Subcutaneous abdominal adipose tissue (tissue), 5 donors: ENCODE data around the gene NBEAL2.

Experiments
- H3K27ac ChIP-seq: one replicate; pipeline ENCODE4 v1.7.0; 2013; ENCODE audit warnings: low read depth, mild to moderate bottlenecking, inconsistent platforms, low read length, moderate library complexity
- H3K27me3 ChIP-seq, 5 donors: one replicate each; pipeline ENCODE4 v1.7.0; 2013; ENCODE audit warnings: low read length in 5 of 5, inconsistent platforms in 1 of 5; ENCODE audit not compliant: control insufficient read depth in 5 of 5, insufficient read depth in 4 of 5
- H3K36me3 ChIP-seq, 5 donors: one replicate each; pipeline ENCODE4 v1.7.0; 2013; ENCODE audit warnings: low read length in 5 of 5; ENCODE audit not compliant: control insufficient read depth in 5 of 5, insufficient read depth in 5 of 5
- H3K4me1 ChIP-seq, 5 donors: one replicate each; pipeline ENCODE4 v1.7.0; 2013; ENCODE audit warnings: low read length in 5 of 5, mild to moderate bottlenecking in 3 of 5, moderate library complexity in 1 of 5; ENCODE audit not compliant: control insufficient read depth in 5 of 5, insufficient read depth in 5 of 5
- H3K4me3 ChIP-seq, 5 donors: one replicate each; pipeline ENCODE4 v1.7.0; 2013; ENCODE audit warnings: low read length in 5 of 5, low read depth in 1 of 5
- H3K9ac ChIP-seq, 5 donors: one replicate each; pipeline ENCODE4 v1.7.0; 2013; ENCODE audit warnings: low read length in 5 of 5, mild to moderate bottlenecking in 4 of 5, moderate library complexity in 3 of 5
- H3K9me3 ChIP-seq, 5 donors: one replicate each; pipeline ENCODE4 v1.7.0; 2013; ENCODE audit warnings: low read length in 5 of 5; ENCODE audit not compliant: control insufficient read depth in 5 of 5
- donor health status: healthy.
- donor health status: healthy.
- donor health status: healthy.
- donor health status: healthy.
- donor health status: healthy.

The NBEAL2 gene

DNA sequence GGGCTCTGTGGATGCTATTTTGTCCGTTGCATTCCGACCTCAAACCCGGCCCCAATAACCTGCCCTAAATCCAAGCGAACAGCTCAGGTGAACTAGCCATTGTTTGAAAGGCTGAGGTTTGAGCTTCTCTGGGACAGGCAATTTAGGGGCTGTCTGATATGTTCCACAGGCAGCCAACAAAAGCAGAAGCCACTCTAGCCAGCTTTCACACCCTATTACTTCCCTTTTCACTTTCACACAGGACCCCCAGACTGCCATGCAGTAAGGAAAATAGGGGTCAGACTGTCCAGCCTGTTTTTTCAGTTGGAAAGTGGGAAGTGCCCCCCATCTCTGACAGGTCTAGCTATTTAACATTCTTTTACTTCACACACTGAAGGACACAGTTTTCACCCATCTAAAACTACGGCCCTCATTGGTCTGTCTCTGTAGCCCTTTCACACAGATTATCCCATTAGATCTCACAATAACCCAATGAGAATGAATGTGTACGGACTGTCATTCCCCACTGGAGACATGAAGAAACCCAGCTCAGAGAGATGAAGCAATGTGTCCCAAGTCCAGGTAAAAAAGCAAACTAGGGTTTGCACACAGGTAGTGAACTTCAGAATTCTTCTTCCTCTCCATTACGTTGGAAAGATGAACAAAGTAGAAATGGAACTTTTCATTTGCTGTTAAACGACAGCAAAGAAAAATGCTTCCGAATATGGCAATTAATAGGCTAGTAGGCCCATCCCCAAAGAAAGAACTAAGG lies 4.9 kb upstream of the NBEAL2 start:
- H3K9ac ChIP-seq: peak overlapping the region in 2 of 5 donors; percentile 4 to 31
- H3K9me3 ChIP-seq: no peaks in the 10 kb centered on the region
- H3K27me3 ChIP-seq: no peaks in the 10 kb centered on the region
- H3K4me3 ChIP-seq: peak overlapping the region in 1 of 5 donors; percentile 21
- H3K27ac ChIP-seq: peak overlapping the region; percentile 26
- peaks cover 21 to 69% (median 55%) of the 10 kb centered on the region in 5 donors for H3K4me1 ChIP-seq
- H3K36me3 ChIP-seq: peaks cover 0 to 5% (median 0%) of the 10 kb centered on the region in 5 donors

DNA sequence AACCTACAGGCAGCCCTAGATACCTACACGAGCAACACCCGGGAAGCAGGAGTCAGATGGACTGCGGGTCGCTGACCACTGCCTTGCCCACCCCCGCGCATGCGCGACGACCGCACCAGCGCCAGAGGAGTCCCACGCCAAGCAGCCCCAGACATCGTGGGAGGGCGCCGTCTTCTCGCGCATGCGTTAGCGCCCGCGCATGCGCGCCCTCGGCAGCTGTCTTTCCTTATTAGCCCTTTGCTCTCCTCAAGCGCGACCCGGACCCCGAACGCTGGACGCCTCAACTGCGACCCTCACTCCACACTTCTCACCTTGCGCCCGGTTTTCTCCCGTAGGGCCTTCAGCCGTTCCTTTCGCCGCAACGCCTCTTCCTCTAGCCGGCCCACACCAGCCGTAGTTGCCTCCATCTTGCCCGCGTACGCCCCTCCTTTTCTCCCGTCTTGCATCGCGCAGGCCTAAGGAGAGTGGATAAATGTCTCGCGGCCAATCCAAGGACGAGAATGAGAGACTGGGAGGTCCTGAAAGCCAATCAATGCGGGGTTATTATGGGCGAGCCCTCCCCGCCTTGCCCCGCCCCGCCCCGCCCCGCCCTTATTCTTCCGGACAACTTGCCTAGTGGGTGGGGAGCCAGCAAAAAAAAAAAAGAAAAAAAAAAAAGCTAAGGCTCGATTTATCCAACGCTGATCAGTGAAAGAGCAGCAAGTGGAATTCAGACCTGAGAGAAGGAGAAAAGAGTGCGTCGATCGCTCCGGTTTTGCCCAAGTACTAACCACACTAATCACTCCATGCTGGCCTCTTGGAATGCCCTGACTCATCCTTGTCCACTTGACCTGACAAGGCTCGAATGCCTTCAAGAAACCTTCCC lies 2.9 kb upstream of the NBEAL2 start, which contains the start of gene CCDC12:
Gene CCDC12, minus strand, starts transcription at position 420 of the 865 bp plus-strand sequence. Its CDS starts 13 bp downstream, at position 407.
- H3K36me3 ChIP-seq: peaks cover 0 to 3% (median 0%) of the 10 kb centered on the region in 5 donors
- H3K9ac ChIP-seq: peak within 1 kb of the TSS; percentile 56 to 96 (median 89)
- no peaks in the 10 kb centered on the region for H3K9me3 ChIP-seq
- peak within 1 kb of the TSS; percentile 92 for H3K27ac ChIP-seq
- peak within 1 kb of the TSS; percentile 79 to 98 (median 96) for H3K4me3 ChIP-seq
- no peaks in the 10 kb centered on the region for H3K27me3 ChIP-seq
- H3K4me1 ChIP-seq: peaks cover 11 to 67% (median 50%) of the 10 kb centered on the region in 5 donors

DNA sequence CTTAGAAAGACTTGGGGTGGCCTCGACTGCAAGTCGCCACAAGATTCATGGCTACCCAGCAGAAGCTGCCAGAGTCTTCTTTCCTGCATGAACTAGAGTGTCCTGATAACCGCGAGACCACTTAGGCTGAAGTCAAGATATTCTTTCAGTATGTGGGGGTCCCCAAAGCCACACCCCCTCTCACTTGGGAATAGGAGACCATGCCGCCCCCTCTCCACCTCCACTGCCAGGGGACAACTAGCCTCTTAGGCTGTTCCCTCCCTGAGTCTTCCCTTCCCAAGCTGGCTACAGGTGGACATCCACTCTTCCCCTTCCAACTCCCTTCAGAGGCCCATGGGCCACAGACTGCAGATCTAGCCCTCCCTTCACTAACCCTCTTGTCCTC lies 1.7 kb upstream of the NBEAL2 start:
- H3K36me3 ChIP-seq: no peaks in the 10 kb centered on the region
- no peak overlapping the region for H3K4me3 ChIP-seq
- H3K9me3 ChIP-seq: no peaks in the 10 kb centered on the region
- H3K9ac ChIP-seq: no peak overlapping the region
- no peaks in the 10 kb centered on the region for H3K27me3 ChIP-seq
- H3K27ac ChIP-seq: peak overlapping the region; percentile 46
- H3K4me1 ChIP-seq: peaks cover 12 to 71% (median 55%) of the 10 kb centered on the region in 5 donors

DNA sequence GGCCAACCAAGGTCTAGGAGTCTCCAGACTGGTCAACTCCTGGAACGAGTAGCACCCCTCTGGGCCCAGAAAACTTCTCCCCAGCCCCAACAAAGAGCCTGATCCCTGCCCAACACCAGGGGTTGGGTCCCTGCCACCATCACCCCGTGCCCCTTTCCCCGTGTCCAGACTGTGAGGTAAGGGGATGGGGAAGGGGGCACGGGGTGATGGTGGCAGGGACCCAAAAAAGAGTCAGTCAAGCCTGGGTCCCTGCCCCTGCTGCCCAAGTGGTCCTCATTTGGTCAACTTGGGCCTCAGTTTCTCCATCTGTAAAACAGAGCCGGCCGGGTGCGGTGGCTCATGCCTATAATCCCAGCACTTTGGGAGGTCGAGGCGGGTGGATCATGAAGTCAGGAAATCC lies 1.1 kb upstream of the NBEAL2 start:
- Histone ChIP-seq H3K4me1 (peaks cover 12 to 71% (median 55%) of the 10 kb centered on the region in 5 donors), H3K36me3 (no peaks in the 10 kb centered on the region), H3K27ac (peak overlapping the region; percentile 86), H3K4me3 (no peak overlapping the region), H3K27me3 (no peaks in the 10 kb centered on the region), H3K9me3 (no peaks in the 10 kb centered on the region), H3K9ac (no peak overlapping the region)

DNA sequence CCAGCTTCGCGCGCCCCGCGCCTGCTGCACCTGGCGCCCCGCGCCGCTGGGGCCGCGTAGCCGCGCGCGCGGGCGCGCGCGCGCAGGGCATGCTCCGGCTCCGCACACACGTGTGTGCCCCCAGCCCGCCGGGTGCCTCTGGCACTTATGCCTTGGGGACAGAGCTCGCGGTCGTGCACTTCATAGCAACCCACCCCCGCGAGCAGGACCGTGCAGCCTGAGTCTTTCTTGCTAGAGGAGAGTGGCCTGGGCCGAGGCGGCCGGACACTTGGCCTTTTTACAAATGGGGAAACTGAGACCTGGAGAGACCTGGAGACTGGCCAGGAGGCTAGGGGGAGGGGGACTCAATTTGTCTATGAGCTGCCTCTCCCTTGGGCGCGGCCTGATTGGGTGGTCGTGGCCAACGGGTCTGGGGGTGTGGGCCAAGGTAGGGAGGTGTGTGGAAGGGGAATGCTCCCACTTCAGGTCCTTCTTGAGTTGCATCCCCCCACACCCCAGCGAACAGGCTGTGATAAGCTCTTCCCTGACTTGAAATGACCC lies 562 bp downstream of the NBEAL2 start:
- Histone ChIP-seq H3K4me1 (peaks cover 5 to 58% (median 41%) of the 10 kb centered on the region in 5 donors), H3K4me3 (peak overlapping the region; percentile 48 to 85 (median 79)), H3K27me3 (no peaks in the 10 kb centered on the region), H3K9ac (peak overlapping the region in 4 of 5 donors; percentile 34 to 83 (median 64)), H3K9me3 (no peaks in the 10 kb centered on the region), H3K36me3 (peaks cover 0 to 3% (median 0%) of the 10 kb centered on the region in 5 donors), H3K27ac (no peak overlapping the region)

DNA sequence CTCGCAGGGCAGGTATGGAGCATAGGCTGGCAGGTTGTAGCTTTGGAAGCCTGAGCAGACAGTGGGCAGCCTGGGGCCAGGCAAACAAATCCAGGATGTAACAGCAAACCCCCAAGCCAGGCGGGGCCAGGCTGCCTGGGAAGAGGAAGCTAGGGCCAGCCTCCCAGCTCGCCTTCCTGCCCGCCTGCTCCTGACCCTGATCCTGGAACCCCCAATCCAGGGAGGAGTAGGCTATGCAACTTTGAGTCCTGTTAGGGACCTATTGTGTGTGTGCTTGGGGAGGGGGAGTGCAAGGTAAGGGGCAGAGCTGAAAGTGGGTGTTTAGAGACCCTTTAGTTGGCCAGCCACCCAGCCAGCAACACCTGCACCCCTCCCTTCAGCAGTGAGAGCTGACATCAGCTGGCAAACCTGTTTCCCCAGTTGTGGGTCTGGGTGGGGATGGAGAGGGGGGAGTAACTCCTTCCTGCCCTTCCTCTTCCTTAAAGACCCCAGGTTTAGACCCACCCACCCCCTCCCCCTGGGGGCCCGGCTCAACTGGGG lies 2.5 kb downstream of the NBEAL2 start:
- peaks cover 0 to 3% (median 0%) of the 10 kb centered on the region in 5 donors for H3K36me3 ChIP-seq
- no peaks in the 10 kb centered on the region for H3K27me3 ChIP-seq
- no peak overlapping the region for H3K27ac ChIP-seq
- peak overlapping the region in 2 of 5 donors; percentile 21 to 72 for H3K9ac ChIP-seq
- peaks cover 8 to 61% (median 41%) of the 10 kb centered on the region in 5 donors for H3K4me1 ChIP-seq
- H3K4me3 ChIP-seq: peak overlapping the region in 3 of 5 donors; percentile 41 to 59 (median 51)
- no peaks in the 10 kb centered on the region for H3K9me3 ChIP-seq

DNA sequence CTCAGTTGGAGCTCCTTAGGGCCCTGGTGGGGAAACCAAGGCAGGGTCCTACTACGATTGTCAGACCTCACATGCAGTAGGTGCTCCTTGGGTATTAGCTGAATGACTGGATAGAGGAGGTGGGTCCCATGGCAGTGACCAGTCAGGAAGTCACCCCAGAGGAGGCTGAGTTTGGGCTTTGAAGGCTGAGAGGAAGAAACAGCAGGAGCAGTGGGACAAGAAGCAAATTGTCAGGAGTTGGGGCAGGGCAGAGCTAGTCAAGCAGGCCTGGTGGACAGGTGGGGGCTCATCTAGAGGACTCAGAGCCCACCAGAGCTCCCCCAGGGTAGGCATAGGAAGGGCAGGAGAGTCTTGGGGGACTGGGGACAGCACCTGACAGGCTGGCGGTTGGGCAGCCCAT lies 3.1 kb downstream of the NBEAL2 start:
- peak overlapping the region in 1 of 5 donors; percentile 13 for H3K9ac ChIP-seq
- peaks cover 8 to 61% (median 43%) of the 10 kb centered on the region in 5 donors for H3K4me1 ChIP-seq
- no peak overlapping the region for H3K27ac ChIP-seq
- H3K36me3 ChIP-seq: peaks cover 0 to 3% (median 0%) of the 10 kb centered on the region in 5 donors
- no peaks in the 10 kb centered on the region for H3K9me3 ChIP-seq
- no peak overlapping the region for H3K4me3 ChIP-seq
- H3K27me3 ChIP-seq: no peaks in the 10 kb centered on the region

DNA sequence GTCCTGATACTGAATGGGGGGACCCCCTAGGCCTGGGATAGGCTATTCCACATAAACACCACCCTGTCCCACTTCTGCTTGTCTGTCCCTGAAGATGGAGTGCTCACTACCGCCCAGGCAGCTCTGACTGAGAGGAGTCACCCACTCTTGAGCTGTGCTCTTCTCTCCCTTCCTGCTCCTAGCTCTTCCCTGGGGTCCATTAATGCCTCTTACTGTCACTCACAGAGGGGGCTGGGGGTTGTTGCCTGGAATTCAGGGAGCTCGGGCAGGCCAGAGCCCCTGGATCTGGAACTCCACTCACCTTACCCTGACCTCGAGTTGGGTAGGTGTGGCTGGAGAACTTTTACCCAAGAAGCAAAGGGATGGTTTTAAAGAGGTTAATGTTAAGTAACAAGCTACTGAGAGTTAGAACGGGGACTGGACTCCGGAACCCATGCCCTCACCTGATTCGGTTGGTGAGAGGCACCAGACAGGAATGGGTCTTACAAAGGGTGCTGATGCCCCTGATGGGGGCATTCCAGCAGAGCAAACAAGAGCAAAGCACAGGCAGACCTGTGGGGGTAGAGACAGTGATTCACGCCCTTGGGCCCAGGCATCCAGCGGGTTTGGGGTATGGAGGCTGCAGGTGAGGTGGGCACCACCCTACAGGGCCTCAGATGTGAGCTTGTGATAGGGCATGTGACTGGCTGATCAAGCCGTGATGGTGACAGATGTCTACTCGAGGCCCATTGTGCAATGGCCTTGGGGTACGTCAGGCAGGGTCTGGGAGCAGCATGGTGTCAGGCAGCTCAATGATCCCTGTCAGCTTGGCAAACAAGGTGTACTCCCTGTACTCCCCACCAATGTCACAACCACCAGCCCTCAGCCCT lies 5.4 kb downstream of the NBEAL2 start:
- peaks cover 7 to 69% (median 43%) of the 10 kb centered on the region in 5 donors for H3K4me1 ChIP-seq
- H3K27ac ChIP-seq: no peak overlapping the region
- no peaks in the 10 kb centered on the region for H3K9me3 ChIP-seq
- no peaks in the 10 kb centered on the region for H3K27me3 ChIP-seq
- H3K9ac ChIP-seq: no peak overlapping the region
- H3K4me3 ChIP-seq: no peak overlapping the region
- peaks cover 0 to 13% (median 9%) of the 10 kb centered on the region in 5 donors for H3K36me3 ChIP-seq

DNA sequence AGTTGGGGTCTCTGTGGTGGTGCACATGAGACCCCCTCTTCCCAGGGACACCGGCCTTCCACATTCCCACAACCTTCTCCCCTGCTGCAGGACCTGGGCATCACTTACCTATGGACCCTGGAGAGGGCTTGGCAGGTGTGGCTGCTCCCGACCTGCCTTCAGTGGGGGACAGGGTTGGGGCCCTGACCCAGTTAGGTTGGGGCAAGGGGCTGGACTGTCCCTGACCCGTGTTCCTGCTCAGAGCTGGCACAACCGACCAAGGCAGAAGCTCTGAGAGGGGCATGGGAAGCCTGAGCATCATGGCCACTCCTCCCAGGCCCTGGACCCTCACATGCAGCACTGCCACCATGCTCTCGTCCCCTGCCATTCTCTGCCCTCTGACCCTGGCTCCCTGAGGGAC lies 6.1 kb downstream of the NBEAL2 start:
- Histone ChIP-seq H3K27me3 (no peaks in the 10 kb centered on the region), H3K9ac (no peak overlapping the region), H3K4me1 (peaks cover 7 to 69% (median 42%) of the 10 kb centered on the region in 5 donors), H3K36me3 (peaks cover 0 to 13% (median 11%) of the 10 kb centered on the region in 5 donors), H3K4me3 (no peak overlapping the region), H3K27ac (no peak overlapping the region), H3K9me3 (no peaks in the 10 kb centered on the region)
